ENCODE data around the gene TRDN.
"Not testable (repeated sequence)": the region's sequence is repeated elsewhere in the genome, so short reads cannot be mapped to it uniquely, and the experiment has no call there.

DNA sequence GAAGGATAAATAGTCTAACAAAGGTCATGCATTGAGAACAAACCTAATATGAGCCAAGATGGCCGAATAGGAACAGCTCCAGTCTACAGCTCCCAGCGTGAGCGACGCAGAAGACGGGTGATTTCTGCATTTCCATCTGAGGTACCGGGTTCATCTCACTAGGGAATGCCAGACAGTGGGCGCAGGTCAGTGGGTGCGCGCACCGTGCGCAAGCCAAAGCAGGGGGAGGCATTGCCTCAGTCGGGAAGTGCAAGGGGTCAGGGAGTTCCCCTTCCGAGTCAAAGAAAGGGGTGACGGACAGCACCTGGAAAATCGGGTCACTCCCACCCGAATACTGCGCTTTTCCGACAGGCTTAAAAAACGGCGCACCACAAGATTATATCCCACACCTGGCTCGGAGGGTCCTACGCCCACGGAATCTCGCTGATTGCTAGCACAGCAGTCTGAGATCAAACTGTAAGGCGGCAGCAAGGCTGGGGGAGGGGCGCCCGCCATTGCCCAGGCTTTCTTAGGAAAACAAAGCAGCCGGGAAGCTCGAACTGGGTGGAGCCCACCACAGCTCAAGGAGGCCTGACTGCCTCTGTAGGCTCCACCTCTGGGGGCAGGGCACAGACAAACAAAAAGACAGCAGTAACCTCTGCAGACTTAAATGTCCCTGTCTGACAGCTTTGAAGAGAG, 164.6 kb downstream of the TRDN start:
- TF ChIP-seq POLR2AphosphoS5 (IDR thresholded peaks at IDR 0.05; ENCODE audit: borderline replicate concordance, low read depth, low read length); EZH2 (IDR thresholded peaks at IDR 0.05); FOXP2 (optimal IDR thresholded peaks at IDR 0.05; ENCODE audit: control extremely low read depth, extremely low read length, insufficient read depth): not testable (repeated sequence)

All from SK-N-MC (cell line).